NCI-H2196 (cell line): ENCODE measurements around the gene VAPA.
A peak's percentile ranks its signal among the peaks of the same experiment; 100 is the strongest.
"Not testable (repeated sequence)": the region's sequence is repeated elsewhere in the genome, so short reads cannot be mapped to it uniquely, and the experiment has no call there.

ENCODE experiments used
- DNase-seq: peaks from one replicate; lab custom pipeline; 2025; ENCODE audit not compliant: unreplicated experiment; lab: John Stamatoyannopoulos, UW

The VAPA gene

GRCh38 chr18:9885170-9886004, 28.4 kb upstream of the VAPA start, which contains the start of gene TXNDC2:
Gene TXNDC2 (plus strand): TSS chr18:9885973. CDS start chr18:9886681, 708 bp downstream.
- DNase-seq = no peak

DNA sequence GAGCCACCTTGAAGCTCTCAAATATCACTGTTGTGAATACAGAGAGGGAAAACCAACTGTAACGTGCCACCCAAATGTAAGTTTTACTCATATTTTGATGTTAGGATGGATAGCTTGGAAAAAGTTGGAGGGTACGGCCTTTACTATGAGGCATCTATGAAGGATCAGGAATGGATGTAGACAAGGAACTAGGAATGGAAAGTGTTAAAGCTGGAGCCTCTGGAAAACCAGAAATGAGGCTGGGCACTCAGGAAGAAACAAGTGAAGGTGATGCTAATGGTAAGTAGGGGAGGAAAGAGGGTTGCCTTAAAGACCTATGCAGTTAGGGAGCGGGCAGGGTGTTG, 27.8 kb upstream of the VAPA start:
- DNase-seq = no peak

GRCh38 chr18:9887992-9888391, 25.8 kb upstream of the VAPA start:
- DNase-seq = no peak

DNA sequence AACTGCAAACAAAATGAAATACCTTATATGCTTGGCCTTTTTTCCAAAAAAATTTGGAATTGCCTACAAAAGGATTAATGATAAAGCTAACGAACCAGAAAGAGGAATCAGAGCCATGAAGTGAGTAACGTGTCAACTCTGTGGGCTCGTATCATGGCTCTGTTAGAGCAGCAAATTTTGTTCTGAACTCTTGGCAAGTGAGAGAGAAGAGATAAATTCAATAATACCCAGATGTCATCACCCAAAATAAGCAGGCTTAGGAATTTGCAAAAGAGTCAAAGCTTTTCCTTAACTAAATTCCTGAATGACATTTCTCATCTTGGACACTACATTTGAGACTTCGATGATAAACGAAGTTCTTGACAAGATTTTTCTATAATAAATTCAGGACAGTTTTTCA, 23.6 kb upstream of the VAPA start:
- no peak for DNase-seq

DNA sequence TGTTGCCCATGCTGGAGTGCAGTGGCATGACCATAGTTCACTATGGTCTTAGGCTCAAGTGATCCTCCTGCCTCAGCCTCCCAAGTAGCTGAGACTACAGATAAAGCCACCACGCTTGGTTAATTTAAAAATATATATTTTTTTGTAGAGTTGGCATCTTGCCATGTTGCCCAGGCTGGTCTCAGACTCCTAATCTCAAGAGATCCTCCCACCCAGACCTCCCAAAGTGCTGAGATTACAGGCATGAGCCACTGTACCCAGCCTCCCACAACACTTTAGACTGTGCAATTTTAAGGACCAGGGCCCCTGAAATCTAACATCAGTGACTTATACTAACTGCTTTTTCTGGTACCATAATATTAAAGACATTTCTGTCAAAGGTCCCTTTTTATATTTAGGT, 22.9 kb upstream of the VAPA start:
- no peak for DNase-seq

GRCh38 chr18:9891515-9891914, 22.3 kb upstream of the VAPA start:
- not testable (repeated sequence) for DNase-seq

GRCh38 chr18:9894454-9895068, 19.3 kb upstream of the VAPA start:
- no peak for DNase-seq

- no peak for DNase-seq
Measured at GRCh38 chr18:9897129-9897528, 16.7 kb upstream of the VAPA start.

GRCh38 chr18:9897787-9898291, 16.0 kb upstream of the VAPA start:
- DNase-seq = not testable (repeated sequence)

GRCh38 chr18:9898792-9899549, 14.8 kb upstream of the VAPA start:
- peak; percentile 47 for DNase-seq

- DNase-seq = not testable (repeated sequence)
Measured at GRCh38 chr18:9899550-9899930, 14.3 kb upstream of the VAPA start.

DNA sequence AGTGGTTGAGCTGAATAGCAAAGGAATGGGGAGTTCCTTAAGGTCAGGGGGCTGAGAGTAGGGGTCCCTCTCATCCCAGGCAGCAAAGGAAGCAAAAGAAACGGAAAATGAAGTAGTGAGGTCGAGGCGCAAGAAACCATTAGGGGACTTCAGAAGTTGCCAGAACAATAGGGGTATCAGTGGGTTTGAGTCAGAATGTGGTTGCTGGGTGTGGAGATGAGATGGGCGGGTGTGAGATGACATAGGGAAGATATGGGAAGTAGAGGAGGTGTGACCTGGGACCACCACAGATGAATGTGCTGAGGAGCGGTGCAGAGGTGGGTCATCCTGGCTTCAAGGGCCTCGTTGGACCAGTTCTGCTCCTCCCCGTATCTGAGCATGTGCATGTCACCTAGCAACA, 13.1 kb upstream of the VAPA start:
- DNase-seq = no peak

DNA sequence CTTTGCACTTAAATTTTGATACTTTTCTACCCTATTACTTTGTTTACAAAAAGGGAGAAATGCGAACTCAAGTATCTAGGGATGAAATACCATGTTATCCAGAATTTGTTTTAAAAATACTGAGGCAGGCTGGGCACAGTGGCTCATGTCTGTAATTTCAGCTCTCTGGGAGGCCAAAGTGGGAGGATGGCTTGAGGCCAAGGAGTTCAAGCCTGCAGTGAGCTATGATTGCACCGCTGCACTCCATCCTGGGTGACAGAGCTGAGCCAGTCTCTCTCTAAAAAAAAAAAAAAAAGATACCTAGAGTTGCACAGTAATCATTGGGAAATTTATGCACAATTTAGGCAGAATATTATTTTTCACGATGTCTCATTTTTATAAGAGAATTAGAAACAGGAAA, 12.4 kb upstream of the VAPA start:
- peak; percentile 56 for DNase-seq

DNA sequence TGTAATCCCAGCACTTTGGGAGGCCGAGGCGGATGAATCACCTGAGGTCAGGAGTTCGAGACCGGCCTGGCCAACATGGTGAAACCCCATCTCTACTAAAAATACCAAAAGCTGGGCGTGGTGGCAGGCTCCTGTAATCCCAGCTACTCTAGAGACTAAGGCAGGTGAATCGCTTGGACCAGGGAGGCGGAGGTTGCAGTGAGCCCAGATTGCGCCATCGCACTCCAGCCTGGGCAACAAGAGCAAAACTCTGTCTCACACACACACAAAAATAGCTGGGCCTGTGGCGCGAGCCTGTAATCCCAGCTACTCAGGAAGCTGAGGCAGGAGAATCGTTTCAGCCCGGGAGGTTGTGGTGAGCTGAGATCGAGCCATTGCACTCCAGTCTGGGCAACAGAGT, 11.6 kb upstream of the VAPA start:
- not testable (repeated sequence) for DNase-seq

GRCh38 chr18:9902832-9903231, 11.0 kb upstream of the VAPA start:
- DNase-seq = no peak

DNA sequence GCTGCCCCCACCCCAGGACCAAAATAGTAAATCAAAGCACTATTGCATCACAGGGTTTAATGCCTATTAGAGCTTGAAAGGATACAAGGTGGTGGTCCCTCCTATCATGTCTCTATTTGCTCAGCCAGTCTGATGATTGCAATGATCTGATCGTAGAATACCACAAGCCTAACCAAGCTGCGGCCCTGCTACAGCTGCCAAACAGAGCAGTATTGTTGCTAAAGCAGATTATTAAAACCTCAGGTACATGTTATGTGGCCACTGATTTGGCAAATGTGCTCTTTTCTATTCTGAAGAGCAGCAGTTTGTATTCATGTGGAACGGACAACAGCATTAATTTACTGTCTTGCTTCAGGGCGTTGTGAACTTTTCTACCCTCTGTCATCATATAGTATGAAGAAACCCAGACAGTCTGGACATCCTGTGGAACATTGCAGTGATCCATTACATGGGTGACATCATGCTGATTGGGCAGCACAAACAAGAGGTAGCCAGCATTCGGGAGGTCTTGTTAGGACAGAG, 8.4 kb upstream of the VAPA start:
- no peak for DNase-seq

DNA sequence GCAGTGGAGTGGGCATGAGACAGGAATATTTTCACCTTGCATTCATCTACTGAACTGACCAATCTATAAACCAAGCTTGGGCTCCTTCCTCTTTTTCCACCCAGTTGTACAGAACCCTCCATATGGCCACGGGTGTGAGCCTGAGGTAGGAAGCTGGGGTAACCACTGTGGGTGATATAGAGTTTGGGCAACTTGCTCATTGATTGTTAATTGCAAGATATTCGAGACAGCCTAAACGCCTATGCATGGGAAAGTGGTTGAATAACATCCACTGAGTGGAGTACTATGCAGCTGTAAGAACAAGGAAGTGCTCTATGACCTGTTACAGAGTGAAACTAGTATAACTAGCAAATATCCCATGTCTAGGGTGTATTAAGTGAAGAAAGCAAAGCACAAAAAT, 7.3 kb upstream of the VAPA start:
- DNase-seq = no peak

DNA sequence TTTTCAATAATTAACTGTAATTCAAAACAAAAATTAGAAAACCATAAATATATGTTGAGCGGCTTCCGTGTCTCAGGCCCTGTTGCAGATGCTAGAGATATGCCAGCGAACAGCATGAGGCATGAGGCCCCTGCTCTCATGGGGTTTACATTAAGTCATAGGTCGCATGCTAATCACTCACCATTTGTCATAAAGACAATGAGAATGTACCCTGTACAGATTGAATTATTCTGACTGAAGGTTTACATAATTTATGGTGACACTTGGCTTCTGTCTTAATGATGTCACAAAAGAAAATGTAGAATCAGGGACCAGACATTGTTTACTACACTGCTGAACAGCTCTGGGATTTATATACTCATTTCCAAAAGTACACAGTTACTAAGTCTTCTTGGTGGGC, 5.9 kb upstream of the VAPA start:
- DNase-seq = no peak

GRCh38 chr18:9910071-9910470, 3.7 kb upstream of the VAPA start:
- DNase-seq = no peak

DNA sequence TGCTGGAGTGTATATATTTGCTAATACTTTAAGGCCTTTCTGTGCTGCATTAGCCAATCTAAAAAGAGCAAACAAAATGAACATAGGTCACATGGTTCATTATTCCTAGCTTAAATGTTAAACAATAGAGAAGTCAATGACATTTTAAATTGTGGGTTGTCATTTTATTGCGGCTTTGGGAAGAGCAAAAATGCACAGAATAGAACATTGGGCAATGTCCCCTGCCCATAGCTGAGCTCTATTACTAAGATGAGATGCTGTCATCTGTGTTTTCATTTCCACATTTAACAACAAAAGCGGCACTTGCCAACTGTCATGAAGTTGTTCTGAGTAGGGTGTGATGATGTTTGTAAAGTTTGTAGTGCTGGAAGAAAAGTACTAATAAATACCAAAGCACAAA, 3.2 kb upstream of the VAPA start:
- DNase-seq = no peak

GRCh38 chr18:9911226-9911625, 2.6 kb upstream of the VAPA start:
- DNase-seq = no peak

DNA sequence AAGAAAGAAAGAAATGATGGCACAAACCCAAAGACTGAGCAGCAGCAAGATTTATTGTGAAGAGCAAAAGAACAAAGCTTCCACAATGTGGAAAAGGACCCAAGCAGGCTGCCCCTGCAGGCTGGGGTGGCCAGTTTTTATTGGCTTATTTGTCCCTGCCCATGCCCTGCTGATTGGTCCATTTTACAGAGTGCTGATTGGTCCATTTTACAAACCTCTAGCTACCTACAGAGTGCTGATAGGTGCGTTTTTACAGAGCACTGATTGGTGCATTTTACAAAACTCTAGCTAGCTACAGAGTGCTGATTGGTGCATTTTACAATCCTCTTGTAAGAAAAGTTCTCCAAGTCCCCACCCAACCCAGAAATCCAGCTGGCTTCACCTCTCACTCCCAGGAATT, 1.5 kb upstream of the VAPA start:
- DNase-seq = not testable (repeated sequence)
